Measurements from ENCODE around the gene CD81.
"Not testable (repeated sequence)": the region's sequence is repeated elsewhere in the genome, so short reads cannot be mapped to it uniquely, and the experiment has no call there.

Gene CD81

GRCh38 chr11:2355000-2355644 lies 22.0 kb upstream of the CD81 start:
- no peak for DNase-seq (ENCODE audit: low read depth in 1 of 2, low spot score in 1 of 2)

DNA sequence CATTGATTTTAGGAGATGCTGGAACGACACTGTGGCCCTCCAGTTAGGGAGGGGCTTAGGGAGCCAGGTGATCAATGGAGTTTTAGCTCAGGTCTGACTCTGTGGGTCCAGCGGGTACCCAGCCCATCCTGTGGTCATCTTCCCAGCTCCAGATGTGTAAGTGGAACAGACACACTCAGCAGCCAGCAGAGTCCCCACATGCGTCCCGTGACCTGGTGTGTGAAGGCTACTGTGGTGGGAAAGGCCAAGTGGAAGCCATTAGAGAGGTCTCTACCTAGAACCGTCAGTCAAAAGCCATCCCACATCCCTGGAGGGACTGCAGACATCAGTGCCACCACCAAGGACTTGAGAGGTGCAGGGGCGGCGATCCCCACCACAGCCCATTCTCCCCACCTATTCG lies 19.9 kb upstream of the CD81 start:
- no peak for DNase-seq (ENCODE audit: low read depth in 1 of 2, low spot score in 1 of 2)

DNA sequence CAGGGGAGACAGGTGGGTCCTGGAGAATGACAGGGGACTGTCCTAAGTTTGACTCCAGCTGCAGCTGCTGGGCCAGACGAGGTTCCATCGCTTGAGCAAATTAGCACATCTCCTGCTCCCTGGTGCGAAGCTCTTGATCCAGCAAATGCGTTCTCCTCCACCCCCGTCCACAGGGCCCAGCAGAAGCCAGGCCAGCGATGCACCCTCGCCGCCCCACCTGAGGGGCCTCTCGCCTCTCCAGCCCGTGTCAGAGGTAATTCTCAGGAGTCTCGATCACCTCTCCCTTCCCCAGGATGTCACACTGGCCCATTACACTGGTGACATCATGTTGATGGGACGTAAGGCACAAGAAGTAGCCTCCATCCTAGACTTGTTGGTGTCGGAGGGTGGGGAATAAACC lies 19.5 kb upstream of the CD81 start:
- DNase-seq (ENCODE audit: low read depth in 1 of 2, low spot score in 1 of 2), result not testable (repeated sequence)

DNA sequence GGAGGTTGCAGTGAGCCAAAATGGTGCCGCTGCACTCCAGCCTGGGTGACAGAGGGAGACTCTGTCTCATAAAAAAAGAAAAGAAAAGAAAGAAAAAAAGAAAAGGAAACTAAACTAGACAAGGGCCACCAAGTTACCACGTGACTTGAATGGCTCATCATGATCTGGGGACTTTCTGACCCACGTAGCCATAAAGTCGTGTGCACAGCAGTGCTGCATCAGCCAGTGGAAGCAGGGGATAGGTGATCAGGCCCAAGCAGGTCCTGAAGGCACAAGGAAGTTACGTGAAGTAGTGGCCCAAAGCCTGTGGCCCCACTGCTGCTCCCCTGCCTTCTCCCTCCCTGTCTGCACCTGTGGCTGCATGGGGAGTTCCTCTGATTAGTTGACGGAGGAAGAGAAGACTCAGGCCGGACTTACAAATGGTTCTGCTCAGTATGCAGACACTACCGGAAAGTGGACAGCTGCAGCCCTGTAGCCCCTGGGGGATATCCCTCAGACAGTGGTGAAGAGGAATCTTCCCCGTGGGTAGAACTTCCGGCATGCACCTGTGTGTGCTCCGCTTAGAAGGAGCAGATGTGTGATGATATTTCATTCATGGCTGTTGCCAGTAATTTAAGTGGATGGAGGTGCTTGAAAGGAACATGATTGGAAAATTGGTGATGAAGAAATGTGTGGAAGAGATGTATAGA lies 18.2 kb upstream of the CD81 start:
- no peak for DNase-seq (ENCODE audit: low read depth in 1 of 2, low spot score in 1 of 2)

- DNase-seq (ENCODE audit: low read depth in 1 of 2, low spot score in 1 of 2), result no peak
These were observed 17.6 kb upstream of the CD81 start for GRCh38 chr11:2359557-2359956.

GRCh38 chr11:2360081-2360642 lies 16.9 kb upstream of the CD81 start:
- DNase-seq (ENCODE audit: low read depth in 1 of 2, low spot score in 1 of 2), result no peak

GRCh38 chr11:2361565-2361964 lies 15.5 kb upstream of the CD81 start:
- DNase-seq (ENCODE audit: low read depth in 1 of 2, low spot score in 1 of 2), result no peak

DNA sequence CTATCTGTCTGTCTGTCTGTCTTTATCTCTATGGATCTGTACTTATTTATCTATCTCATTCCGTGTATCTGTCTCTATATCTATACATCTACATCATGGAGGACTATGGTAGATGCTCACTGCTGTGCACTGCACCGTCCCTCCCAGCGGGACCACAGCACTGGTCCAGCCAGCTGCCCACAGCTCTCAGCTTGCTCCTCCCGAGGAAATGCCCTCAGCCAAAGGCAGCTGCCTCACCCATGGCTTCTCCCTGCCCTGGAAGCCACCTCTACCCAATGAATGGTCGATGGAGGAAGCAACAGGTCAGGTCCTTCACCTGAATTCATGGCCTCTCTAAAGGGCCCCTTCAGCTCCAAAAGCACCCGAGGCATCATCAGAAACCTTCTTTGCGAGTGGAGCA lies 14.7 kb upstream of the CD81 start:
- no peak for DNase-seq (ENCODE audit: low read depth in 1 of 2, low spot score in 1 of 2)

- no peak for DNase-seq (ENCODE audit: low read depth in 1 of 2, low spot score in 1 of 2)
These were observed 14.0 kb upstream of the CD81 start for GRCh38 chr11:2363130-2363529.

DNA sequence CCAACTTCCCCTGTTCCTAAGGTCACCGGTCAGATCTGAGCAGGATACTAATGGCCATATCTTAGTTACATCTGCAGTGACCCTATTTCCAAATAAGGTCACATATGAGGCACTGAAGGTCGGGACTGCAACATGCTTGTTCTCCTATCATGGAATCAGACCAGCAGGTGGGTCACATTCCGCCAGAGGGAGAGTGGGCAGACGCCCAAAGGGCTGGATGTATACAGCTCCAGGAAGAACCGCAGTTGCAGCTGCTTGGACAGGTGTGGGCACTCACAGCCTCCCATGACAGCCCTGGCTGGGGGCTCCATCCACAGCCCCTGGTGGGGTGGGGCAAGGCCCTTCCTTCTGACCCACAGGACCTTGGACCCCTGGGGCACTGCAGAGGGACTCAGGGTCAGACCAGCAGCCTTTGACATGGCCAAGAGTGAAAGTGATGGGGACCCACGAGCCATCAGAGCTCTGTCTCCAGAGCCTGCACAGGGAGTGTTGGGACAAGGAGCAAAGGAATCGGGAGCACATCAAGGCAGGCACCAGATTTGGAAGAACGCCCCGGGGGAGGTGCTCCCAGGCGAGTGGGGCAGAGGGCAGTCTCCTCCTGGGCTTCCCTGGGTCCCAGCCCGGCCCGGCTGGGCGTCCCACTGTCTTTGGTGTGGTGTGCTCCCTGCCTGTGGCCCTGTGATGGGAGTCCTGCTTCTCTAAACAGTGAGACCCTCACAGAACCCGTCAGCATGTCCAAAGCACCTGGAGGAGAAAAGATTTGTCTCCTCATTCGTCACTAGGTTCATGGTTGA lies 13.3 kb upstream of the CD81 start:
- no peak for DNase-seq (ENCODE audit: low read depth in 1 of 2, low spot score in 1 of 2)

GRCh38 chr11:2364386-2364785 lies 12.7 kb upstream of the CD81 start:
- not testable (repeated sequence) for DNase-seq (ENCODE audit: low read depth in 1 of 2, low spot score in 1 of 2)

DNA sequence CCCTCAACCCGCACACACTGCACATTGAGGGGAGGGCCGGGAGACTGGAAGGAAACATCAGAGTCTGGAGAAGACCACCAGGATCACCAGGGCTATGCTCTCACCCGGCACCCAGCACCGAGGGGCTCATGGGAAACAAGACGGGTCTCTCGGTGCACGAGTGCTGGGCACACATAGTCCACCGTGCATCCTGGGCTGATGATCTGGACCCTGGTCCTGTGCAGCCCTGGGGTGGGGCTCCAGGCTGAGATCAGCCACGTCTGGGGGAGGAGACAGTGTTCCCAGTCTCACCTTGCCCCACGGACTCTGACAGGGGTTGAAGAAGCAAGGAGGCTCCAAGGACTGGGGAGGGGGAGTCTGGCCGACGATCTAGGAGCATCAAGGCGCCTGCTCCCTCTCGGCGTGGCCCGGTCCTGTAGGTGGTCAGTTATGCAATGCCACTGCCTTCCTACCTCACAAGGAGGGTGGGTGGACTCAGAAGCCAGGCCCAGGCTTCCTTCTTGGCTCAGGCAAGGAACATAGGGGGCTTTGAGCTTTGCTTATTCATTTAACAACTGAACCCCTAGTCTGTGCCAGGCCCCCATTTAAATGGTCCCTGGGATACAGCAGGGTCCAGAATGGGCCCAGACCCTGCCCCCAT lies 11.4 kb upstream of the CD81 start:
- DNase-seq (ENCODE audit: low read depth in 1 of 2, low spot score in 1 of 2), result no peak

- DNase-seq (ENCODE audit: low read depth in 1 of 2, low spot score in 1 of 2), result no peak
These were observed 10.8 kb upstream of the CD81 start for GRCh38 chr11:2366276-2366675.

GRCh38 chr11:2366733-2367132 lies 10.4 kb upstream of the CD81 start:
- DNase-seq (ENCODE audit: low read depth in 1 of 2, low spot score in 1 of 2), result no peak

GRCh38 chr11:2367266-2368160 lies 9.6 kb upstream of the CD81 start:
- DNase-seq (ENCODE audit: low read depth in 1 of 2, low spot score in 1 of 2), result no peak

DNA sequence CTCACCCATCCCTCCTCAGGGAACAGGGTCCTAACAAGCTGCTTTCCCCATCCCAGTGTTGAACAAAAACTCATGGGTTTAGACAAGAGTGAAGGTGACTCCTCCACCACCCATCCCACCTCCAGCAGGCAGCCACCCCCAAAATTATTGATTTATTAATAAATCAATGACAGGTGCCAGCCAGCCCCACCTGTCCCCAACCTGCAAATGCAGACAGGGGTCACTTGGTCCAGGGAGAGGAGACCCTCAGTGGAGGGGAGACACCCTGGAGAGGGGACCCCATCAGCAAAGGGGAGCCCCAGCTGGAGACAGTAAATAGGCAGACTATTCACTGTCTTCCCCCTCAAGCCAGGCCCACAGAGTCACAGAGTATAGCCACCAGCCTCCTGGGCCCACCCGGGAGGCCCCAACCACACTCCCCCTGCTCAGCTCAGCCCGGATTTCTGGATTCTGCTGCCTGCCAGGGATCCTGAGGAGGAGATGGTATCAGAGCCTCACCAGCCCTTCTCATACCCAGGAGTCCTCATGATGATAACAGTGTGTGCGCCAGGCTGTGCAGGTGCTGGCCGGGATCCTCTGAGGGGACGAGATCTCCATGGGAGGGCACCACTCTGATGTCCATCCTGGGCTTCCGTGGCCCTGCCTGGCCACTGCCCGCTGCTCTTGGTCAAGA lies 8.8 kb upstream of the CD81 start:
- no peak for DNase-seq (ENCODE audit: low read depth in 1 of 2, low spot score in 1 of 2)

GRCh38 chr11:2368851-2369180 lies 8.3 kb upstream of the CD81 start:
- DNase-seq (ENCODE audit: low read depth in 1 of 2, low spot score in 1 of 2), result no peak

DNA sequence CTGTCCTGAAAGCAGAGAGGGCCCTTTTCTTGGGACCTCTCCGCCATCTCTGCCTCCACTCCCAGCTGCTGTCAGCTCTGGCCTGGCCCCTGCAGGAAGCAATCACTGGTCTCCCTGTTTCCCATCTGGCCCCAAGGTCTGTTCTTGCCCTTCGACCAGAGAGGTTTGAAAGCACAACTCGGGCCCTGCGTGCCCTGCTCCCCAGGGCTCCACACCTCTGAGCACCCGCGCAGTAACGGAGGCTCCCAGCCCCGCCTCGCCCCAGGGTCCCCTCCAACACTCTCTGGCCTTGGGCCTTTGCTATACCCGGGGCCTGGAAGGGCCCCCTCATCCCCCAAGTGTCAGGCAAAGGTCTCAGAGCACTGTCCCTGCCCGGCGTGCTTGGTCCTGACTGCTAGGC lies 7.8 kb upstream of the CD81 start:
- no peak for DNase-seq (ENCODE audit: low read depth in 1 of 2, low spot score in 1 of 2)

DNA sequence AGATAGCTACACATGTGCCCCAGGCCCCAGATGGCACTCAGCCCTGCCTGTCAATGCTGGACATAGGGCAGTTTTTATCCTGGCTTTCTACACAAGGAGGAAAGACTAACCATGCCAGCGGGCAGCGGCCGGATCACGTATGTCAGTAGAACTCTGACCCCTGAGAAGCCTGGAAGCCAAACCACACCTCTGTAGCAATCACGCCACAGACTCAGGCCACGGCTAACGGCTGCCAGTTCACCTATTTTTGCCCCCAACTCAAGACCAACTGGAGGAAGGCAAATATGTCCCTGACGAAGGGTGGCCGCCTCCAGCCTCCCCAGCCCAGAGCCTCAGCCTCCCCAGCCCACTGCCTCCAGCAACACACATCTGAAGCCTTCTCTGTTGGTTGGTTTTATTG lies 7.2 kb upstream of the CD81 start:
- DNase-seq (ENCODE audit: low read depth in 1 of 2, low spot score in 1 of 2), result no peak

All from stimulated activated CD4-positive, alpha-beta T cell treated with anti-CD3 and anti-CD28 coated beads, Interleukin-15, amount 100 ng/mL, for 1 hour (primary cell).